Measurements from ENCODE around the gene LPP. TPM values are rescaled to one million over a fixed set of nuclear protein-coding genes. Genes with fewer than 3 reads are reported as not detected.

LPP gene
- total and polyA plus RNA-seq, 9 of the 15 experiments (the other 6 are each of a cell fraction or from before 2014, with no cell fraction given), result 0.07 to 0.18 TPM; not detected in 7

- TF ChIP-seq ZBTB34 (CRISPR knock-in tag; IDR thresholded peaks at IDR 0.05) (no peak), RBM39 (optimal IDR thresholded peaks at IDR 0.05; ENCODE audit: low read depth, low read length) (no peak), CREB3 (tag; conservative IDR thresholded peaks at IDR 0.05; ENCODE audit: low read depth) (no peak), TCF7L2 (IDR thresholded peaks at IDR 0.05; ENCODE audit: low read depth, low read length) (no peak), IRF1 (CRISPR knock-in tag; IDR thresholded peaks at IDR 0.05; ENCODE audit: borderline replicate concordance) (no peak)
Observed at GRCh38 chr3:188452158-188452772, 298.3 kb downstream of the LPP start (continued).

All from K562 (cell line).